Kidney (tissue), 14 donors: ENCODE data around the gene ADGRG2. TPM values are rescaled to one million over a fixed set of nuclear protein-coding genes. Genes with fewer than 3 reads are reported as not detected.

Experiments used
- DNase-seq, 5 donors: peaks; one replicate each; pipeline ENCODE4 v3.0.0-alpha.2; 2013 to 2020
- FAIRE-seq: peaks from 2 replicates; lab custom pipeline; 2012; peaks lifted over from hg19 to GRCh38; lab: Jason Lieb, UNC
- H3K27ac ChIP-seq, 2 donors: one replicate each; pipeline ENCODE4 v1.7.0; 2013; ENCODE audit warnings: low read depth in 2 of 2, low read length in 2 of 2, inconsistent platforms in 1 of 2
- H3K27me3 ChIP-seq: one replicate; pipeline ENCODE4 v1.7.1; 2013; ENCODE audit warnings: low read length, inconsistent platforms; ENCODE audit not compliant: control insufficient read depth, insufficient read depth
- H3K36me3 ChIP-seq, 3 donors: one replicate each; pipeline versions ENCODE4 v1.7.0 to v1.7.1; 2013; ENCODE audit warnings: low read length in 3 of 3, control low read depth in 1 of 3, inconsistent platforms in 1 of 3; ENCODE audit not compliant: insufficient read depth in 3 of 3, control insufficient read depth in 2 of 3
- H3K4me1 ChIP-seq, 3 donors: one replicate each; pipeline versions ENCODE4 v1.7.0 to v1.7.1; 2013; ENCODE audit warnings: low read length in 3 of 3, inconsistent platforms in 1 of 3, low read depth in 1 of 3; ENCODE audit not compliant: control insufficient read depth in 2 of 3, insufficient read depth in 2 of 3
- H3K4me3 ChIP-seq, 3 donors: one replicate each; pipeline versions ENCODE4 v1.7.0 to v1.8.1; 2013; ENCODE audit warnings: low read length in 3 of 3, control low read depth in 1 of 3, inconsistent platforms in 1 of 3
- H3K9ac ChIP-seq, 3 donors: one replicate each; pipeline versions ENCODE4 v1.7.0 to v1.7.1; 2013; ENCODE audit warnings: low read length in 3 of 3, control low read depth in 1 of 3, inconsistent platforms in 1 of 3
- H3K9me3 ChIP-seq, 3 donors: one replicate each; pipeline versions ENCODE4 v1.7.0 to v1.7.1; 2013; ENCODE audit warnings: low read length in 3 of 3, control low read depth in 1 of 3, inconsistent platforms in 1 of 3; ENCODE audit not compliant: control insufficient read depth in 2 of 3, insufficient read depth in 1 of 3
- CTCF ChIP-seq: IDR thresholded peaks from 3 replicates; pipeline ENCODE4 v1.5.1; 2012; ENCODE audit warnings: mild to moderate bottlenecking, moderate library complexity, borderline replicate concordance; ENCODE audit not compliant: insufficient read depth; ENCODE audit errors: extremely low read depth
- intact Hi-C: fragments of 100-400 bp; cut with DNase I; formaldehyde crosslinking; loops from one replicate; pipeline ENCODE4 v1.11.1; 2022
- polyA plus RNA-seq: library from polyadenylated mRNA; stranded (reverse); fragments of 350-450 nt; fragmentation: Illumina TruSeq; extraction: RNeasy Lipid Tissue Mini Kit (QIAGEN cat#74804); gene quantifications from one replicate; pipeline ENCODE4 v1.2.3, GENCODE V29; 2014; ENCODE audit warnings: low read depth, low replicate concordance; ENCODE audit not compliant: insufficient read depth
- total RNA-seq: library from RNA; stranded (reverse); fragmentation: NEBNext Ultra II Directional; extraction: Animal tissue kit (Norgen Biotek cat#: 25700); gene quantifications from one replicate; pipeline ENCODE4 v1.2.1, GENCODE V29; 2021
- donor health status: control.
- donor health status: control.
- donor health status: control.
- donor health status: control.
- donor health status: control.
- donor health status: DM: yes; HTN: yes; CAD: no.
- donor health status: Normal renal cell carcinoma (clear cell type).

The ADGRG2 gene
- total and polyA plus RNA-seq, 2 donors from 2014 or later: 1.2 TPM; not detected in 1

GRCh38 chrX:19063030-19063429 is 59.2 kb downstream of the ADGRG2 start:
- TF ChIP-seq CTCF: no peak
- no peaks in the 10 kb centered on the region for H3K36me3 ChIP-seq
- no peaks in the 10 kb centered on the region for H3K9me3 ChIP-seq
- H3K27me3 ChIP-seq: no peaks in the 10 kb centered on the region
- no peak overlapping the region for H3K4me3 ChIP-seq
- FAIRE-seq: no peak
- no peak overlapping the region for H3K9ac ChIP-seq
- H3K27ac ChIP-seq: no peak overlapping the region
- intact Hi-C loops: no loop called here
- no peak for DNase-seq
- no peaks in the 10 kb centered on the region for H3K4me1 ChIP-seq

- Histone ChIP-seq H3K9me3 (no peaks in the 10 kb centered on the region), H3K4me3 (no peak overlapping the region), H3K36me3 (no peaks in the 10 kb centered on the region), H3K9ac (no peak overlapping the region), H3K27me3 (no peaks in the 10 kb centered on the region), H3K27ac (no peak overlapping the region), H3K4me1 (no peaks in the 10 kb centered on the region)
- DNase-seq: no peak
- intact Hi-C loops: no loop called here
- TF ChIP-seq CTCF: no peak
- FAIRE-seq: no peak
These were observed 63.2 kb downstream of the ADGRG2 start for GRCh38 chrX:19059067-19059466.

- Histone ChIP-seq H3K27ac (no peak overlapping the region), H3K36me3 (no peaks in the 10 kb centered on the region), H3K9me3 (no peaks in the 10 kb centered on the region), H3K9ac (no peak overlapping the region), H3K4me3 (no peak overlapping the region), H3K27me3 (no peaks in the 10 kb centered on the region), H3K4me1 (no peaks in the 10 kb centered on the region)
- FAIRE-seq (no peak), DNase-seq (no peak)
- intact Hi-C loops: no loop called here
- no peak for TF ChIP-seq CTCF
These were observed 64.4 kb downstream of the ADGRG2 start for GRCh38 chrX:19057856-19058255.

- Histone ChIP-seq H3K4me3 (no peak overlapping the region), H3K9ac (no peak overlapping the region), H3K36me3 (no peaks in the 10 kb centered on the region), H3K27ac (no peak overlapping the region), H3K27me3 (no peaks in the 10 kb centered on the region), H3K9me3 (no peaks in the 10 kb centered on the region), H3K4me1 (no peaks in the 10 kb centered on the region)
- no peak for TF ChIP-seq CTCF
- FAIRE-seq (no peak), DNase-seq (no peak)
- intact Hi-C loops: no loop called here
These were observed 73.2 kb downstream of the ADGRG2 start for GRCh38 chrX:19049110-19049509.
